HEK293 (cell line): ENCODE measurements around the gene GJB4.

Source experiments
- CTCF ChIA-PET: fragments of 350-600 bp; formaldehyde crosslinking; extraction: SDS; loops from one replicate; lab custom pipeline; 2021; ENCODE audit warnings: antibody characterized with exemption; lab: Yijun Ruan, JAX
- POLR2A ChIA-PET: fragments of 300-600 bp; formaldehyde crosslinking; extraction: SDS; loops from one replicate; lab custom pipeline; 2020; ENCODE audit warnings: antibody characterized with exemption, inconsistent platforms; lab: Yijun Ruan, JAX
- H3K27ac ChIP-seq: fragments of 200-500 bp; sonication (Bioruptor generic); 2 replicates; pipeline ENCODE4 v1.5.1; 2014; ENCODE audit warnings: low read depth, low read length, control low read depth, inconsistent platforms; ENCODE audit errors: extremely low read depth
- H3K36me3 ChIP-seq, 2 experiments: fragments of 200-500 bp in 1 of 2; sonication (Bioruptor generic) in 1 of 2; 1 replicate in 1 of 2; 2 replicates in 1 of 2; pipeline ENCODE4 v1.5.1; 2014 to 2017; ENCODE audit warnings: inconsistent platforms in 2 of 2, low read length in 2 of 2; ENCODE audit not compliant: control insufficient read depth in 2 of 2, insufficient read depth in 1 of 2
- H3K4me1 ChIP-seq: fragments of 200-500 bp; sonication (Bioruptor generic); 2 replicates; pipeline ENCODE4 v1.5.1; 2014; ENCODE audit warnings: mild to moderate bottlenecking, low read length, inconsistent platforms; ENCODE audit not compliant: control insufficient read depth, insufficient read depth
- H3K4me3 ChIP-seq: 2 replicates; pipeline ENCODE4 v1.5.1; 2011; ENCODE audit warnings: low read depth, mild to moderate bottlenecking, control low read depth, low read length, moderate library complexity
- H3K9me3 ChIP-seq: fragments of 200-500 bp; sonication (Bioruptor generic); 2 replicates; pipeline ENCODE4 v1.5.1; 2014; ENCODE audit warnings: low read depth, low read length, inconsistent platforms; ENCODE audit not compliant: control insufficient read depth, insufficient read depth
- EGR2 ChIP-seq: fragments of 450-650 bp; formaldehyde crosslinking; IDR thresholded peaks from 2 replicates; pipeline ENCODE4 v1.5.1; 2016; ENCODE audit warnings: low read depth, missing biosample characterization, missing genetic modification characterization
- GLI2 ChIP-seq: fragments of 450-650 bp; formaldehyde crosslinking; IDR thresholded peaks from 2 replicates; pipeline ENCODE4; 2017; ENCODE audit warnings: missing biosample characterization, missing genetic modification characterization, low read depth, borderline replicate concordance
- GLI4 ChIP-seq: fragments of 450-650 bp; formaldehyde crosslinking; IDR thresholded peaks from 2 replicates; pipeline ENCODE4 v1.5.1; 2016; ENCODE audit warnings: missing biosample characterization, missing genetic modification characterization
- GLIS1 ChIP-seq: fragments of 450-650 bp; formaldehyde crosslinking; IDR thresholded peaks from 2 replicates; pipeline ENCODE4 v1.5.1; 2016; ENCODE audit warnings: missing biosample characterization, missing genetic modification characterization
- KLF1 ChIP-seq: fragments of 450-650 bp; formaldehyde crosslinking; IDR thresholded peaks from 2 replicates; pipeline ENCODE4 v1.5.1; 2016; ENCODE audit warnings: missing biosample characterization, missing genetic modification characterization
- SP7 ChIP-seq: fragments of 450-650 bp; formaldehyde crosslinking; IDR thresholded peaks from 2 replicates; pipeline ENCODE4 v1.5.1; 2016; ENCODE audit warnings: missing biosample characterization, missing genetic modification characterization
- YY1 ChIP-seq: fragments of 450-650 bp; formaldehyde crosslinking; IDR thresholded peaks from 2 replicates; pipeline ENCODE4 v1.5.1; 2018; ENCODE audit warnings: missing biosample characterization, missing genetic modification characterization
- ZFHX2 ChIP-seq: fragments of 450-650 bp; formaldehyde crosslinking; conservative IDR thresholded peaks from 2 replicates; pipeline ENCODE4 v1.5.1; 2016; ENCODE audit warnings: missing biosample characterization, missing genetic modification characterization
- ZNF174 ChIP-seq: fragments of 450-650 bp; formaldehyde crosslinking; IDR thresholded peaks from 2 replicates; pipeline ENCODE4 v1.5.0; 2017; ENCODE audit warnings: missing biosample characterization, mild to moderate bottlenecking, missing genetic modification characterization
- ZNF391 ChIP-seq: fragments of 450-650 bp; formaldehyde crosslinking; IDR thresholded peaks from 2 replicates; pipeline ENCODE4 v1.5.1; 2016; ENCODE audit warnings: low read depth, missing biosample characterization, missing genetic modification characterization, borderline replicate concordance
- ZNF560 ChIP-seq: fragments of 450-650 bp; formaldehyde crosslinking; IDR thresholded peaks from 2 replicates; pipeline ENCODE4 v1.5.1; 2017; ENCODE audit warnings: missing biosample characterization, missing genetic modification characterization, borderline replicate concordance
- ZNF658 ChIP-seq: fragments of 450-650 bp; formaldehyde crosslinking; IDR thresholded peaks from 2 replicates; pipeline ENCODE4; 2016; ENCODE audit warnings: missing biosample characterization, missing genetic modification characterization
- ZXDB ChIP-seq: fragments of 450-650 bp; formaldehyde crosslinking; IDR thresholded peaks from 2 replicates; pipeline ENCODE4 v1.5.1; 2016; ENCODE audit warnings: missing biosample characterization, missing genetic modification characterization
- TF ChIP-seq, protein P1 (sequence below): IDR thresholded peaks from 2 replicates; pipeline ENCODE4 v1.6.1; 2011; ENCODE audit warnings: mild to moderate bottlenecking, low read depth, low read length, borderline replicate concordance
- TF ChIP-seq, protein P2 (sequence below): fragments of 450-650 bp; formaldehyde crosslinking; IDR thresholded peaks from 2 replicates; pipeline ENCODE4 v1.5.1; 2016; ENCODE audit warnings: missing biosample characterization, missing genetic modification characterization
- TF ChIP-seq, protein P3 (sequence below): fragments of 450-650 bp; formaldehyde crosslinking; IDR thresholded peaks from 2 replicates; pipeline ENCODE4 v1.5.1; 2016; ENCODE audit warnings: missing biosample characterization, missing genetic modification characterization
- TF ChIP-seq, protein P4 (sequence below): fragments of 450-650 bp; formaldehyde crosslinking; IDR thresholded peaks from 2 replicates; pipeline ENCODE4 v1.5.1; 2016; ENCODE audit warnings: missing biosample characterization, missing genetic modification characterization

GJB4 gene

DNA sequence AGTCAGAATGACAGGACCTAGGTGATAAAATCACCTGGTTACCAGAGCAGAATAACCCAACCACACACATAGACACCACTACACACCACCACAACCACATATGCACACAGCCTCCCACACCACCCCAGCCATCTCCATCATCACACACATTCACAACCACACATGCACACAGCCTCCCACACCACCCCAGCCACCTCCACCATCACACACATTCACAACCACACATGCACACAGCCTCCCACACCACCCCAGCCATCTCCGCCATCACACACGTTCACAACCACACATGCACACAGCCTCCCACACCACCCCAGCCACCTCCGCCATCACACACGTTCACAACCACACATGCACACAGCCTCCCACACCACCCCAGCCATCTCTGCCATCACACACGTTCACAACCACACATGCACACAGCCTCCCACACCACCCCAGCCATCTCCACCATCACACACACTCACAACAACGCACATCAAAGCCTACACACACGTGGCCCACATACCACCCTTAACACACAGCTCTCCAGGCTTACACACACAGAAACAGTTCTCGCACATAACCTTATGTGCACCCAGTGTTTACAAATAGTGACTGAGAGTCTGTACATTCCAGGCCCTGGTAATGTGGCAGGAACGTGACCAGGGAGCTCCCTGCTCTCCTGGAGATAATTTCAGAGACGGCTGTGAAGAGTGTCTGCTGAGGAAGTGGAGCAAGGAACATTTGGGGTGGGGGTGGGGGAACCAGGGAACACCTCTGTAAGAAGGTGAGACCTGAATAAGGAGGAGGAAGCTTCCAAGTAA lies 18.2 kb downstream of the GJB4 start:
- peak; percentile 74 for TF ChIP-seq ZFHX2 (tag by site-specific recombination)
- no peak for TF ChIP-seq KLF1 (tag by site-specific recombination)
- TF ChIP-seq EGR2 (tag by site-specific recombination) = peak; percentile 91
- TF ChIP-seq, protein P1, sequence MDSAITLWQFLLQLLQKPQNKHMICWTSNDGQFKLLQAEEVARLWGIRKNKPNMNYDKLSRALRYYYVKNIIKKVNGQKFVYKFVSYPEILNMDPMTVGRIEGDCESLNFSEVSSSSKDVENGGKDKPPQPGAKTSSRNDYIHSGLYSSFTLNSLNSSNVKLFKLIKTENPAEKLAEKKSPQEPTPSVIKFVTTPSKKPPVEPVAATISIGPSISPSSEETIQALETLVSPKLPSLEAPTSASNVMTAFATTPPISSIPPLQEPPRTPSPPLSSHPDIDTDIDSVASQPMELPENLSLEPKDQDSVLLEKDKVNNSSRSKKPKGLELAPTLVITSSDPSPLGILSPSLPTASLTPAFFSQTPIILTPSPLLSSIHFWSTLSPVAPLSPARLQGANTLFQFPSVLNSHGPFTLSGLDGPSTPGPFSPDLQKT = no peak
- CTCF ChIA-PET = interaction anchor here (0.6 to 2.5 kb wide), 4 partner anchors 28 to 527 kb away, joined by 3 to 11 read pairs (median 3); no protein-coding TSS in a partner anchor
- Histone ChIP-seq H3K9me3 (no peaks in the 10 kb centered on the region), H3K4me1 (no peaks in the 10 kb centered on the region), H3K36me3 (no peaks in the 10 kb centered on the region), H3K4me3 (no peak overlapping the region), H3K27ac (no peak overlapping the region)
- POLR2A ChIA-PET = no interaction called here

DNA sequence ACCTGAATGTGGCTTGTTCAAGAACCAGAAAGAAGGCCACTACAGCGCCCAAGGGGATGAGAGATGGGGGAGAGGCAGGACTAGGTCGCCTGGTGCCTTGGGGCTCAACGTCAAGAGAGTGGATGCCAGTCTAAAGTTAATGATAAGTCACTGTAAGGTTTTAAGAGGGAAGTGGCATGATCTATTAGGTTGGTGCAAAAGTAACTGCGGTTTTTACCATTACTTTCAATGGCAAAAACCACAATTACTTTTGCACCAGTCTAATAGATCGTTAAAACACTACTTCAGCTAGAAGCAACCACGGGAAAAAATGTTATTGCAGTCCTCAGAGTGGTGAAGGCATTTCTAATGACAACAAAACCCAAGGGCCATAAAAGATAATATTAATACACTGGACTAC lies 18.8 kb downstream of the GJB4 start:
- POLR2A ChIA-PET = no interaction called here
- Histone ChIP-seq H3K9me3 (no peaks in the 10 kb centered on the region), H3K4me3 (no peak overlapping the region), H3K36me3 (no peaks in the 10 kb centered on the region), H3K4me1 (no peaks in the 10 kb centered on the region), H3K27ac (no peak overlapping the region)
- CTCF ChIA-PET = interaction anchor here (0.7 to 2.5 kb wide), 4 partner anchors 9 to 528 kb away, joined by 3 to 11 read pairs (median 4); no protein-coding TSS in a partner anchor
- TF ChIP-seq ZNF658 (no peak), YY1 (tag by site-specific recombination) (no peak), GLI2 (tag by site-specific recombination) (no peak), SP7 (no peak), GLIS1 (tag by site-specific recombination) (no peak), GLI4 (tag by site-specific recombination) (no peak), EGR2 (tag by site-specific recombination) (no peak), ZXDB (tag by site-specific recombination) (no peak), ZNF174 (tag by site-specific recombination) (no peak), ZNF560 (tag by site-specific recombination) (no peak), ZNF391 (tag by site-specific recombination) (no peak)
- TF ChIP-seq, protein P2, sequence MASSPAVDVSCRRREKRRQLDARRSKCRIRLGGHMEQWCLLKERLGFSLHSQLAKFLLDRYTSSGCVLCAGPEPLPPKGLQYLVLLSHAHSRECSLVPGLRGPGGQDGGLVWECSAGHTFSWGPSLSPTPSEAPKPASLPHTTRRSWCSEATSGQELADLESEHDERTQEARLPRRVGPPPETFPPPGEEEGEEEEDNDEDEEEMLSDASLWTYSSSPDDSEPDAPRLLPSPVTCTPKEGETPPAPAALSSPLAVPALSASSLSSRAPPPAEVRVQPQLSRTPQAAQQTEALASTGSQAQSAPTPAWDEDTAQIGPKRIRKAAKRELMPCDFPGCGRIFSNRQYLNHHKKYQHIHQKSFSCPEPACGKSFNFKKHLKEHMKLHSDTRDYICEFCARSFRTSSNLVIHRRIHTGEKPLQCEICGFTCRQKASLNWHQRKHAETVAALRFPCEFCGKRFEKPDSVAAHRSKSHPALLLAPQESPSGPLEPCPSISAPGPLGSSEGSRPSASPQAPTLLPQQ (tag by site-specific recombination) = no peak
- TF ChIP-seq, protein P3, sequence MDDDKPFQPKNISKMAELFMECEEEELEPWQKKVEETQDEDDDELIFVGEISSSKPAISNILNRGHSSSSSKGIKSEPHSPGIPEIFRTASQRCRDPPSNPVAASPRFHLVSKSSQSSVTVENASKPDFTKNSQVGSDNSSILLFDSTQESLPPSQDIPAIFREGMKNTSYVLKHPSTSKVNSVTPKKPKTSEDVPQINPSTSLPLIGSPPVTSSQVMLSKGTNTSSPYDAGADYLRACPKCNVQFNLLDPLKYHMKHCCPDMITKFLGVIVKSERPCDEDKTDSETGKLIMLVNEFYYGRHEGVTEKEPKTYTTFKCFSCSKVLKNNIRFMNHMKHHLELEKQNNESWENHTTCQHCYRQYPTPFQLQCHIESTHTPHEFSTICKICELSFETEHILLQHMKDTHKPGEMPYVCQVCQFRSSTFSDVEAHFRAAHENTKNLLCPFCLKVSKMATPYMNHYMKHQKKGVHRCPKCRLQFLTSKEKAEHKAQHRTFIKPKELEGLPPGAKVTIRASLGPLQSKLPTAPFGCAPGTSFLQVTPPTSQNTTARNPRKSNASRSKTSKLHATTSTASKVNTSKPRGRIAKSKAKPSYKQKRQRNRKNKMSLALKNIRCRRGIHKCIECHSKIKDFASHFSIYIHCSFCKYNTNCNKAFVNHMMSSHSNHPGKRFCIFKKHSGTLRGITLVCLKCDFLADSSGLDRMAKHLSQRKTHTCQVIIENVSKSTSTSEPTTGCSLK = no peak
- TF ChIP-seq, protein P4, sequence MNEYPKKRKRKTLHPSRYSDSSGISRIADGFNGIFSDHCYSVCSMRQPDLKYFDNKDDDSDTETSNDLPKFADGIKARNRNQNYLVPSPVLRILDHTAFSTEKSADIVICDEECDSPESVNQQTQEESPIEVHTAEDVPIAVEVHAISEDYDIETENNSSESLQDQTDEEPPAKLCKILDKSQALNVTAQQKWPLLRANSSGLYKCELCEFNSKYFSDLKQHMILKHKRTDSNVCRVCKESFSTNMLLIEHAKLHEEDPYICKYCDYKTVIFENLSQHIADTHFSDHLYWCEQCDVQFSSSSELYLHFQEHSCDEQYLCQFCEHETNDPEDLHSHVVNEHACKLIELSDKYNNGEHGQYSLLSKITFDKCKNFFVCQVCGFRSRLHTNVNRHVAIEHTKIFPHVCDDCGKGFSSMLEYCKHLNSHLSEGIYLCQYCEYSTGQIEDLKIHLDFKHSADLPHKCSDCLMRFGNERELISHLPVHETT (tag by site-specific recombination) = no peak
